Umbilical cord (tissue), 2 donors: ENCODE results near the gene TNNT1. TPM values are rescaled to one million over a fixed set of nuclear protein-coding genes. Genes with fewer than 3 reads are reported as not detected.
A peak's percentile ranks its signal among the peaks of the same experiment; 100 is the strongest.
"Not testable (repeated sequence)": the region's sequence is repeated elsewhere in the genome, so short reads cannot be mapped to it uniquely, and the experiment has no call there.

ENCODE experiments used
- DNase-seq: peaks from one replicate; pipeline ENCODE4 v3.0.0-alpha.2; 2015; ENCODE audit warnings: low spot score
- total RNA-seq: library from RNA; depleted of rRNA; stranded (reverse); fragments of >200 nt; gene quantifications from one replicate; pipeline ENCODE4 v1.2.3, GENCODE V29; 2014; ENCODE audit warnings: low replicate concordance; ENCODE audit not compliant: insufficient read depth

Gene TNNT1
- 0.72 TPM for total RNA-seq

- DNase-seq = peak; percentile 80
These were observed at the start of gene TNNT1 for GRCh38 chr19:55149078-55150003. TNNT1 (minus strand) TSS chr19:55149206; CDS start chr19:55147157, 2,049 bp downstream.

GRCh38 chr19:55198651-55199050 lies 49.6 kb upstream of the TNNT1 start:
- DNase-seq = no peak

GRCh38 chr19:55197528-55197927 lies 48.5 kb upstream of the TNNT1 start:
- DNase-seq = no peak

- DNase-seq = no peak
These were observed 47.8 kb upstream of the TNNT1 start for GRCh38 chr19:55196803-55197202.

GRCh38 chr19:55193481-55193880 lies 44.5 kb upstream of the TNNT1 start:
- no peak for DNase-seq

- DNase-seq = no peak
These were observed 40.4 kb upstream of the TNNT1 start for GRCh38 chr19:55189403-55189835.

GRCh38 chr19:55188625-55189024 lies 39.6 kb upstream of the TNNT1 start:
- no peak for DNase-seq

GRCh38 chr19:55186080-55186479 lies 37.1 kb upstream of the TNNT1 start:
- DNase-seq = no peak

- DNase-seq = no peak
These were observed 32.7 kb upstream of the TNNT1 start for GRCh38 chr19:55181740-55182139.

GRCh38 chr19:55179606-55180484 lies 30.8 kb upstream of the TNNT1 start, which contains the start of gene SYT5:
SYT5 (minus strand) TSS chr19:55180289; CDS start chr19:55179041, 1,248 bp downstream.
- no peak for DNase-seq

- DNase-seq = peak; percentile 82
These were observed 30.0 kb upstream of the TNNT1 start for GRCh38 chr19:55178781-55179599.

- no peak for DNase-seq
These were observed 27.1 kb upstream of the TNNT1 start for GRCh38 chr19:55176076-55176475.

GRCh38 chr19:55175117-55175867 lies 26.3 kb upstream of the TNNT1 start:
- DNase-seq = no peak

- DNase-seq = no peak
These were observed 25.6 kb upstream of the TNNT1 start for GRCh38 chr19:55174425-55175116.

GRCh38 chr19:55173714-55174409 lies 24.9 kb upstream of the TNNT1 start:
- DNase-seq = no peak

- no peak for DNase-seq
These were observed 24.2 kb upstream of the TNNT1 start for GRCh38 chr19:55173186-55173713.

- no peak for DNase-seq
These were observed 23.7 kb upstream of the TNNT1 start for GRCh38 chr19:55172741-55173140.

- not testable (repeated sequence) for DNase-seq
These were observed 23.3 kb upstream of the TNNT1 start for GRCh38 chr19:55172318-55172717.

- DNase-seq = no peak
These were observed 22.4 kb upstream of the TNNT1 start for GRCh38 chr19:55171440-55171839.
